Upper lobe of left lung (tissue), 6 donors: Measurements from ENCODE around the gene LZTS2. TPM values are rescaled to one million over a fixed set of nuclear protein-coding genes. Genes with fewer than 3 reads are reported as not detected.

Source experiments
- ATAC-seq, 2 donors: fragments of 200-7000 bp; cut with Tn5 transposase; one replicate each; pipeline ENCODE4 v1.9.1; 2022; ENCODE audit warnings: mild to moderate bottlenecking in 2 of 2, moderate library complexity in 2 of 2; ENCODE audit not compliant: low FRiP score in 2 of 2
- DNase-seq, 2 donors: peaks; one replicate each; pipeline ENCODE4 v3.0.0-alpha.2; 2019 to 2020
- H3K27ac ChIP-seq, 4 donors: fragments of 200-600 bp; sonication (generic); one replicate each; pipeline ENCODE4 v1.5.1; 2016 to 2019
- H3K27me3 ChIP-seq, 4 donors: fragments of 200-600 bp; sonication (generic); one replicate each; pipeline ENCODE4 v1.5.1; 2017 to 2019
- H3K36me3 ChIP-seq, 4 donors: fragments of 200-600 bp; sonication (generic); one replicate each; pipeline ENCODE4 v1.5.1; 2016 to 2019
- H3K4me1 ChIP-seq, 4 donors: fragments of 200-600 bp; sonication (generic); one replicate each; pipeline ENCODE4 v1.5.1; 2018 to 2019
- H3K4me3 ChIP-seq, 4 donors: fragments of 200-600 bp; sonication (generic); one replicate each; pipeline ENCODE4 v1.5.1; 2017 to 2019; ENCODE audit warnings: mild to moderate bottlenecking in 2 of 4, moderate library complexity in 1 of 4
- H3K9me3 ChIP-seq, 4 donors: fragments of 200-600 bp; sonication (generic); one replicate each; pipeline ENCODE4 v1.5.1; 2018 to 2019
- EP300 ChIP-seq, 4 donors: sonication (generic); formaldehyde crosslinking; IDR thresholded peaks; one replicate each; pipeline ENCODE4 v1.5.1; 2017; ENCODE audit warnings: antibody characterized with exemption in 4 of 4, control low read depth in 2 of 4
- POLR2A ChIP-seq, 4 donors: fragments of 450-650 bp; IDR thresholded peaks; one replicate each; pipeline ENCODE4 v1.5.1; 2016 to 2017; ENCODE audit warnings: antibody characterized with exemption in 4 of 4, mild to moderate bottlenecking in 2 of 4
- POLR2AphosphoS5 ChIP-seq, 2 donors: sonication (generic); formaldehyde crosslinking; IDR thresholded peaks; one replicate each; pipeline ENCODE4 v1.5.1; 2017; ENCODE audit warnings: antibody characterized with exemption in 2 of 2
- WGBS, 2 donors: methylation state at CpG; one replicate each; pipeline ENCODE4 v1.1.5; 2017 to 2018; 5-methylcytosine and 5-hydroxymethylcytosine counted together
- total RNA-seq, 6 donors: library from RNA; depleted of rRNA in 4 of 6; stranded (reverse); fragments of >200 nt in 4 of 6; gene quantifications; one replicate each; pipeline versions ENCODE4 v1.1.0 to v1.2.1, GENCODE V29; 2016 to 2021
- TF ChIP-seq, protein P1 (sequence below), 6 experiments: fragments of 450-650 bp in 4 of 6; fragments of 200-600 bp in 2 of 6; sonication (generic) in 2 of 6; IDR thresholded peaks; one replicate each; pipeline ENCODE4 v1.5.1; 2016 to 2019; ENCODE audit warnings: antibody characterized with exemption in 6 of 6
- donor health status: DM: no; HTN: no; CAD: no; lungs with moderate emphysema.
- donor health status: DM: no; HTN: yes; CAD: no; lungs with severe emphysema.

Gene LZTS2
- total RNA-seq, 6 donors from 2014 or later = 42.5 to 105 (median 60.1) TPM

DNA sequence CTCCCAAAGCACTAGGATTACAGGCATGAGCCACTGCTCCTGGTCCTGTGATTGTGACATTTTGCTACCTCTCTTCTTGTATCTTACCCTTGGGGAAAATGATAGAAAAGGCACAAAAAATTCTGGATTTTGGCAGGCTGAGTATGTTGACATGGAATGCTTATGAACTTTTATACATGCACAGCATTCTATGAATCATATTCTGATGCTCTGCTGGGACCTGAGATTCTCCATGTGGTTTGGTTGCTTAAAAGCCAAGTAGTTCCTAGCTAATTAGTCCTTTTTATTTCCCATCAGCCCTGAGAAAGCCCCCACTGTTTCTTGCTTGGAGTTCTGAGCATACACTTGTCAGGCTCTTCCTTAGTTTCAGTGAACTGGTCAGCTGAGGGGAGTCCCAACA lies 53.9 kb downstream of the LZTS2 start:
- Histone ChIP-seq H3K4me1 (peaks cover 6 to 12% (median 8%) of the 10 kb centered on the region in 4 donors), H3K9me3 (no peaks in the 10 kb centered on the region), H3K27ac (no peak overlapping the region), H3K4me3 (no peak overlapping the region), H3K36me3 (no peaks in the 10 kb centered on the region), H3K27me3 (peaks cover 2 to 25% (median 9%) of the 10 kb centered on the region in 4 donors)
- no peak for TF ChIP-seq POLR2AphosphoS5 (IDR thresholded peaks at IDR 0.05)
- TF ChIP-seq, protein P1, sequence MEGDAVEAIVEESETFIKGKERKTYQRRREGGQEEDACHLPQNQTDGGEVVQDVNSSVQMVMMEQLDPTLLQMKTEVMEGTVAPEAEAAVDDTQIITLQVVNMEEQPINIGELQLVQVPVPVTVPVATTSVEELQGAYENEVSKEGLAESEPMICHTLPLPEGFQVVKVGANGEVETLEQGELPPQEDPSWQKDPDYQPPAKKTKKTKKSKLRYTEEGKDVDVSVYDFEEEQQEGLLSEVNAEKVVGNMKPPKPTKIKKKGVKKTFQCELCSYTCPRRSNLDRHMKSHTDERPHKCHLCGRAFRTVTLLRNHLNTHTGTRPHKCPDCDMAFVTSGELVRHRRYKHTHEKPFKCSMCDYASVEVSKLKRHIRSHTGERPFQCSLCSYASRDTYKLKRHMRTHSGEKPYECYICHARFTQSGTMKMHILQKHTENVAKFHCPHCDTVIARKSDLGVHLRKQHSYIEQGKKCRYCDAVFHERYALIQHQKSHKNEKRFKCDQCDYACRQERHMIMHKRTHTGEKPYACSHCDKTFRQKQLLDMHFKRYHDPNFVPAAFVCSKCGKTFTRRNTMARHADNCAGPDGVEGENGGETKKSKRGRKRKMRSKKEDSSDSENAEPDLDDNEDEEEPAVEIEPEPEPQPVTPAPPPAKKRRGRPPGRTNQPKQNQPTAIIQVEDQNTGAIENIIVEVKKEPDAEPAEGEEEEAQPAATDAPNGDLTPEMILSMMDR (IDR thresholded peaks at IDR 0.05) = no peak
- TF ChIP-seq EP300 (IDR thresholded peaks at IDR 0.05) = no peak
- no peak for TF ChIP-seq POLR2A (IDR thresholded peaks at IDR 0.05)
- ATAC-seq (no peak), DNase-seq (no peak)

GRCh38 chr10:101054351-101054750 lies 54.7 kb downstream of the LZTS2 start:
- Histone ChIP-seq H3K27me3 (peaks cover 0 to 16% (median 6%) of the 10 kb centered on the region in 4 donors), H3K4me1 (peaks cover 6 to 10% (median 8%) of the 10 kb centered on the region in 4 donors), H3K4me3 (no peak overlapping the region), H3K27ac (no peak overlapping the region), H3K36me3 (no peaks in the 10 kb centered on the region), H3K9me3 (no peaks in the 10 kb centered on the region)
- WGBS, 2 donors = 38 to 78% methylated on average over 1 of the region's 1 CpG
- TF ChIP-seq, protein P1 (IDR thresholded peaks at IDR 0.05) = no peak
- TF ChIP-seq POLR2AphosphoS5 (IDR thresholded peaks at IDR 0.05) = no peak
- ATAC-seq = no peak
- DNase-seq = no peak

DNA sequence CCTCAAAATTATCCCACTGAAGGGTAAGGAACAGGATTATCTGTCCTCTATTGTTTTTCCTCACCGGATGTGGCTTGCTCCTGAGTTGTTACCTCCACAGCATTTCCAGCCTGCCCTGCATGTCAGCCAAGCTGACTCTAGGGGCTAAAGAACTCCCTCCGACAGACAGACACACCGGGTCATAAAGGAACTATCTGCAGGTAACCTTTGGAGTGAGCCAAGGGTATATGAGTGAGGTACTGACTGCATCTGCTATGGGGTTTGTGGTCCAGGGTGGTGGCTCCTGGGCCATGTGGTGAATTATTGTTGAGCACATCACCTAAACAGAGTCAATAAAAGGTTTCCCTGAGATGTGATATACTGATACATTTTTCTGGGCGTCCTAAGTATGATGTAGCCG lies 55.3 kb downstream of the LZTS2 start:
- WGBS, 2 donors = 89 to 93% methylated on average over 3 to 5 of the region's 5 CpGs
- DNase-seq (no peak), ATAC-seq (no peak)
- H3K36me3 ChIP-seq = no peaks in the 10 kb centered on the region
- TF ChIP-seq POLR2A (IDR thresholded peaks at IDR 0.05) (no peak), POLR2AphosphoS5 (IDR thresholded peaks at IDR 0.05) (no peak), EP300 (IDR thresholded peaks at IDR 0.05) (no peak)
- TF ChIP-seq, protein P1 (IDR thresholded peaks at IDR 0.05) = no peak
- peaks cover 6 to 13% (median 10%) of the 10 kb centered on the region in 4 donors for H3K4me1 ChIP-seq
- peaks cover 0 to 11% (median 4%) of the 10 kb centered on the region in 4 donors for H3K27me3 ChIP-seq
- no peaks in the 10 kb centered on the region for H3K9me3 ChIP-seq
- H3K4me3 ChIP-seq = no peak overlapping the region
- no peak overlapping the region for H3K27ac ChIP-seq

DNA sequence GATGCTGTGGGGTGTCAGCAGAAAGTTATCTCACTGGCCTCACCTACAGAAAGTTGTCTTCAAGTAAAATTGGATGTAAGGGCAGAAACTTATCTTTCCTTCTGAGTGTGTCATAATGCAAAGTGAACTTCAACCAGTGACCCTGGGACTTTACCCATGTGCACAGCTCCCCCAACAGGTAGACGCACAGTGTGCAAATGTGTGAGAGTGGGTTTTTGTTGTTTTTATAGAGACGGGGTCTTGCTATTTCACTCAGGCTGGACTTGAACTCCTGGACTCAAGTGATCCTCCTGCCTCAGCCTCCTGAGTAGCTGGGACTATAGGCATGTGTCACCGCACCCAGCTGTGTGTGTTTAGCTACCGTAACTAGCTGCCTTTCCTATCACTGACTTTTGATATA lies 55.8 kb downstream of the LZTS2 start:
- peaks cover 6 to 13% (median 10%) of the 10 kb centered on the region in 4 donors for H3K4me1 ChIP-seq
- 86 to 91% methylated on average over 3 to 4 of the region's 4 CpGs for WGBS, 2 donors
- DNase-seq (no peak), ATAC-seq (no peak)
- peaks cover 0 to 6% (median 1%) of the 10 kb centered on the region in 4 donors for H3K27me3 ChIP-seq
- no peaks in the 10 kb centered on the region for H3K9me3 ChIP-seq
- no peak overlapping the region for H3K4me3 ChIP-seq
- H3K27ac ChIP-seq = no peak overlapping the region
- H3K36me3 ChIP-seq = no peaks in the 10 kb centered on the region
- TF ChIP-seq POLR2AphosphoS5 (IDR thresholded peaks at IDR 0.05) (no peak), EP300 (IDR thresholded peaks at IDR 0.05) (no peak), POLR2A (IDR thresholded peaks at IDR 0.05) (no peak)
- TF ChIP-seq, protein P1 (IDR thresholded peaks at IDR 0.05) = no peak

- Histone ChIP-seq H3K36me3 (no peaks in the 10 kb centered on the region), H3K4me1 (peaks cover 8 to 17% (median 13%) of the 10 kb centered on the region in 4 donors), H3K27me3 (no peaks in the 10 kb centered on the region), H3K4me3 (no peak overlapping the region), H3K9me3 (no peaks in the 10 kb centered on the region), H3K27ac (no peak overlapping the region)
- WGBS, 2 donors = 96% methylated on average over 4 of the region's 4 CpGs
- no peak for TF ChIP-seq EP300 (IDR thresholded peaks at IDR 0.05)
- no peak for TF ChIP-seq POLR2A (IDR thresholded peaks at IDR 0.05)
- TF ChIP-seq, protein P1 (IDR thresholded peaks at IDR 0.05) = no peak
- no peak for TF ChIP-seq POLR2AphosphoS5 (IDR thresholded peaks at IDR 0.05)
- DNase-seq (no peak), ATAC-seq (no peak)
These were observed 57.0 kb downstream of the LZTS2 start for GRCh38 chr10:101056365-101057151.
